Measurements from ENCODE around the gene SUPT7L.
A peak's percentile ranks its signal among the peaks of the same experiment; 100 is the strongest.

SUPT7L gene, protein sequence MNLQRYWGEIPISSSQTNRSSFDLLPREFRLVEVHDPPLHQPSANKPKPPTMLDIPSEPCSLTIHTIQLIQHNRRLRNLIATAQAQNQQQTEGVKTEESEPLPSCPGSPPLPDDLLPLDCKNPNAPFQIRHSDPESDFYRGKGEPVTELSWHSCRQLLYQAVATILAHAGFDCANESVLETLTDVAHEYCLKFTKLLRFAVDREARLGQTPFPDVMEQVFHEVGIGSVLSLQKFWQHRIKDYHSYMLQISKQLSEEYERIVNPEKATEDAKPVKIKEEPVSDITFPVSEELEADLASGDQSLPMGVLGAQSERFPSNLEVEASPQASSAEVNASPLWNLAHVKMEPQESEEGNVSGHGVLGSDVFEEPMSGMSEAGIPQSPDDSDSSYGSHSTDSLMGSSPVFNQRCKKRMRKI

DNA sequence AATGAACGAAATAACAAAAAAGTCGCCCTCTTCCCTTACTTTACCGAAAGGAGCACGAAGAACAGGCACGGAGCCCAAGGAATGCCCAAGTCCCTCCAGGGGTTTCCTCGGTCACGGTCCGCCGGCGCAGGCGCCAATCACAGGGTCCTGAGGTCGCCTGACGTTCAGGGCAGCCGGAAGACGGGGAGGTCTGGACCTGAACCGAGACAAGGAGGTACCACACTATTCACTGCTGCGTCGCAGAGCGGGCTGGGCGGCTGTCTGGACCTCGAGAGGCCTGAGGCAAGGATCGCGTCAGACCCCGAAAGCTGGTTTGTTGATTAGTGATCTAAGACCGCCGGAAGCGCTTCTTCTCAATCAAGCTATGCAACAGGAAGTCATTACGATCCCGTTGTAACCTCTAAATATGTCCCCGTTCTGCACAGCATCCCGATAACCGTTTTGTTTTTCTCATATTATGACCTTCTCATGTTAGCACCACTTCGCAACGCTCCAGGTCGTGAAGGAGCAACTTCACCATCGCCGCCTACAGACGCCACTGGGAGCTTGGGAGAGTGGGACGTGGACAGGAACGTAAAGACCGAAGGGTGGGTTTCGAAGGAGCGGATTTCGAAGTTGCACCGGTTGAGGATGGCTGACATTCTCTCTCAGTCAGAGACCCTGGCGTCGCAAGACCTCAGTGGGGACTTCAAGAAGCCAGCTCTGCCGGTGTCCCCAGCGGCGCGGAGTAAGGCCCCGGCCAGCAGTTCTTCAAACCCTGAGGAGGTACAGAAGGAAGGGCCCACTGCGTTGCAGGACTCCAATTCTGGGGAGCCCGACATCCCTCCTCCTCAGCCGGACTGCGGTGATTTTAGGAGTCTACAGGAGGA is at the start of gene SUPT7L, which contains the start of gene SLC4A1AP:
SUPT7L (minus strand) TSS at position 330 of the 869 bp plus-strand sequence. CDS start 1,422 bp downstream, outside the sequence.
SLC4A1AP (plus strand) TSS at position 605 of the 869 bp plus-strand sequence; CDS start at position 631, 26 bp downstream.
- no peak; the same call in none of the 2 replicates for TF ChIP-seq ZFX (IDR thresholded peaks at IDR 0.05)
- TF ChIP-seq, protein P1, sequence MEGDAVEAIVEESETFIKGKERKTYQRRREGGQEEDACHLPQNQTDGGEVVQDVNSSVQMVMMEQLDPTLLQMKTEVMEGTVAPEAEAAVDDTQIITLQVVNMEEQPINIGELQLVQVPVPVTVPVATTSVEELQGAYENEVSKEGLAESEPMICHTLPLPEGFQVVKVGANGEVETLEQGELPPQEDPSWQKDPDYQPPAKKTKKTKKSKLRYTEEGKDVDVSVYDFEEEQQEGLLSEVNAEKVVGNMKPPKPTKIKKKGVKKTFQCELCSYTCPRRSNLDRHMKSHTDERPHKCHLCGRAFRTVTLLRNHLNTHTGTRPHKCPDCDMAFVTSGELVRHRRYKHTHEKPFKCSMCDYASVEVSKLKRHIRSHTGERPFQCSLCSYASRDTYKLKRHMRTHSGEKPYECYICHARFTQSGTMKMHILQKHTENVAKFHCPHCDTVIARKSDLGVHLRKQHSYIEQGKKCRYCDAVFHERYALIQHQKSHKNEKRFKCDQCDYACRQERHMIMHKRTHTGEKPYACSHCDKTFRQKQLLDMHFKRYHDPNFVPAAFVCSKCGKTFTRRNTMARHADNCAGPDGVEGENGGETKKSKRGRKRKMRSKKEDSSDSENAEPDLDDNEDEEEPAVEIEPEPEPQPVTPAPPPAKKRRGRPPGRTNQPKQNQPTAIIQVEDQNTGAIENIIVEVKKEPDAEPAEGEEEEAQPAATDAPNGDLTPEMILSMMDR (conservative IDR thresholded peaks at IDR 0.05), result no peak
- H3K27ac ChIP-seq, result peak within 1 kb of the TSS; percentile 85

DNA sequence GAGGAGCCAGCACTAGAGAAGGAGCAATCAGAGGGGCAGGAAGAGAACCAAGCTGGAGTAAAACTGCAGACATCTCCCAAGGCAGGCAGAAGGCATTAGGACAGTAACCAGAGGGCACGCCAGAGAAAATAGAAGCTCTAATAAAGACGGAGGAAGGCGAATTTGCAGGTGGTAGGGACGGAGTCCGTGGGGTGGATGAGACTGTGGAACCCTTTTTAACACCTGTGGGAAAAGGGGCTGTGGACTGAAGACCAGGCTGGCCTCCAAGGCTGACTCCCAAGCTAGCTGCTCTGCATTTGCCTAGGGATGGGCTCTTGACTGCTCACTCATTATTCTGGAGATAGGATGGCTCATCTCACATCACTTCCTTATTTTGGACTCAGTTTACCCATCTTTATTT is 49.8 kb upstream of the SUPT7L start:
- H3K27ac ChIP-seq, result no peak overlapping the region
- TF ChIP-seq, protein P1 (conservative IDR thresholded peaks at IDR 0.05), result no peak
- no peak for TF ChIP-seq ZFX (IDR thresholded peaks at IDR 0.05)

DNA sequence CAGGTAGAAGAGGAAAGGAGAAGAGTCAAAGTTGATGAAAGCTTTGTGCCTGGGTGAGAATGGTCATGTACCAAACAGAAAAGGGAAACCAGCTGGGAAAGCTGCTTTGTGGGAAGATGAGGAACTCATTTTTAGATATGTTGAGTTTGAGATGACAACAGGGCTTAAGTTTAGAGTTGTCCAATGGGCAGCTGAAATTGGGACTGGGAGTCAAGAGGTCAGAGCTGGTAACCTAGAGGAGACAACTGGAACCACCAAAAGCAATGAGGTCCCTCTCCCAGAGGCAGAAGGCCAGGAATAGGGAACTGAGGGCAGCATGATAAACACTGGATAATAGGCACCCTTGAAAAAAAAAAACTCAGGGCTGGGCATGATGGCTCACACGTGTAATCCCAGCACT is 49.1 kb upstream of the SUPT7L start:
- no peak for TF ChIP-seq ZFX (IDR thresholded peaks at IDR 0.05)
- TF ChIP-seq, protein P1 (conservative IDR thresholded peaks at IDR 0.05), result no peak
- no peak overlapping the region for H3K27ac ChIP-seq

DNA sequence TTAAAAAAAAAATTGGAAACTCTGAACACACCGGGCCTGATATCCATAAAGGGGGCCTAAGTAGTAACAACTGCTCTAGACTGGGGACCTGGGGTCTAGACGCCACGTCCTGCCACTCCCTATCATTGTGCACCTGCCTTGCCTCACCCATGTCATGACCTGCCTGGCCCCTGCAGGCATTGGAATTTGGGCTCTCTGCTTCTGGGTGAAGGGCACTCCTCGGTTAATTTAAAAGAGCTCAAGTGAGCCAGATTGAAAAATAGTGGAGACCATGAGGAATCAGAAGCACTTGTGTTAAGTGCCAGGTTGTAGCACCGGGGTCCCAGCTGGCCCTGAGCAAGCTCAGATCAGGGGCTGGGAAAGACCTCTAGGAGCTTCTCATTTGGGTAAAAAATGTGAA is 48.4 kb upstream of the SUPT7L start:
- no peak for TF ChIP-seq ZFX (IDR thresholded peaks at IDR 0.05)
- TF ChIP-seq, protein P1 (conservative IDR thresholded peaks at IDR 0.05), result no peak
- H3K27ac ChIP-seq, result no peak overlapping the region

DNA sequence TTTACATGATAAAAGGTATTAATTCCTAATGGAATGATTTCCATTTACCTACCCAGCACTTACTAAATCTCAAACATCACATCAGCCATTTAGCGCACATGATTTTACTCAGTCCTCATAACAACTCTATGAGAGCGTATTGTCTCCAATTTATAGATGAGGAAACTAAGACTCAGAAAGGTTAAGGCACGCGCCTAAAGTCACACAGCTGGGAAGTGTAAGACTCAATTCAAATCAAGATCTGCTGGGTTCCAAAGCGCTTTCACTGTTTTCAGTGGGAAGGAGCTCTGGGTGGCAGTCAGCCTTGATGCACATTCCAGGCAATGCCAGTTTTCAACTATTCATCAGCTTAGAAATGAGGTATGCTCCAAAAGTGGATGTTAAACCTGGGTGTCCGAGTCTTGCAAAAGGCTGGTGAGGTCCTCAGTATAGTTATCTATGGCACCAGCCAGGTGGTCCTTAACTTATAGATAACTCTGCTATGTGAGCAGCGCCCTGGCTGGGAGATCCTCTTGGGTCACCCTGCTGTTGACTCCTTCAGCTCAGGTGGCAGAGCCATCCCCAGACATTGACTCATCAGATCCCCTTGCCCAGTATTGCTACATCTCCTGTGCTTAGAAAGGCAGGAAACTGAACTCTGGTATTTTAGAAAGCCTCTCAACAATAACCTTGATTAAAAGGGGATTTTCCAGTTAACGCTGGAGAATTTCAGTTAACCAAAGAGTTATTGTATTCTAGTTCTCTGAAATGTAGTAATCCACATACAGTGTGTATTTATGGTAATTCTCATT is 47.4 kb upstream of the SUPT7L start:
- H3K27ac ChIP-seq, result no peak overlapping the region
- TF ChIP-seq, protein P1 (conservative IDR thresholded peaks at IDR 0.05), result no peak
- TF ChIP-seq ZFX (IDR thresholded peaks at IDR 0.05), result no peak

DNA sequence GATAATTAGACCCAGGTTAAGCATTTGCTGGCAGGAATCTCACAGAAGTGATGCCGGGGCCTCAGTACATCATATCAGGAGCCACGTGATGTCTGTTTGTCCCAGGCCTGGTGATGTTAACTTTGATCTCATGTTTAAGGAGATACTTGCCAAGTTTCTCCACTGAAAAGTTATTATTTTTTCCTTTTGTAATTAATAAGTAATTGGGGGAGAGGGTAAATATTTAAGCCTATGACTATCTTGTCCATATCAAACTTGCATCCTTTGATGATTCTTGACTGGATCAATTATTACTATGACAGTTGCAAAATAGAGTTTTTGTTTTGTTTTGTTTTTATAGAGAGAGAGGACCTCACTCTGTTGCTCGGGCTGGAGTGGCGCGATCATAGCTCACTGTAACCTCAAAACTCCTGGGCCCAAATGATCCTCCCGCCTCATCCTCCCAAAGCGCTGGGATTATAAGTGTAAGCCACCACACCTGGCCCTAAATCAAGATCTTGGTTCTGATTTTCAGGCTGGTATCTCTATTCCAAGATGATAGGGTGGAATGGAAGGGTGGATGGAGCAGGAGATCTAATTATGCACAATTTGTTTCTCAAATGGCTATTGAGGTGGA is 46.7 kb upstream of the SUPT7L start:
- TF ChIP-seq, protein P1 (conservative IDR thresholded peaks at IDR 0.05), result no peak
- no peak for TF ChIP-seq ZFX (IDR thresholded peaks at IDR 0.05)
- no peak overlapping the region for H3K27ac ChIP-seq
